ENCODE data around the gene FAM13B.

DNA sequence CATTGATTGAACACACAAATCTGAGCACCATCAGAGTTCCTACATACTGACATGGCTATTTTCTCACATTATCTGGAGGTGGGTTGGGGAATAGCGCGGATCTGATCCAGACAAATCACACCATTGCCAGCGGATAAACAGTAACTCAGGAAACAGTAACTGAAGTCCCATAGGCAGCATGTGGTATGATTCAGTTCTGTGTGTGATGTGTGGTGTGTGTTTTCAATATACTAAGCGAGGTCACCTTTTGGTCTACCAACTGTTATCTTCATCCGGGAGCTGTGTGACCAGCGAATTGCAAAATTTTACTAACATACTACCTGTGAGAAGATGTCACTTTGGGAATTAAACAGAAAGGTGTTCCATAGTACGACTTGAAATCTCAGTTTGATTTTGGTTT lies 93.5 kb downstream of the FAM13B start:
- TF ChIP-seq, protein P1, sequence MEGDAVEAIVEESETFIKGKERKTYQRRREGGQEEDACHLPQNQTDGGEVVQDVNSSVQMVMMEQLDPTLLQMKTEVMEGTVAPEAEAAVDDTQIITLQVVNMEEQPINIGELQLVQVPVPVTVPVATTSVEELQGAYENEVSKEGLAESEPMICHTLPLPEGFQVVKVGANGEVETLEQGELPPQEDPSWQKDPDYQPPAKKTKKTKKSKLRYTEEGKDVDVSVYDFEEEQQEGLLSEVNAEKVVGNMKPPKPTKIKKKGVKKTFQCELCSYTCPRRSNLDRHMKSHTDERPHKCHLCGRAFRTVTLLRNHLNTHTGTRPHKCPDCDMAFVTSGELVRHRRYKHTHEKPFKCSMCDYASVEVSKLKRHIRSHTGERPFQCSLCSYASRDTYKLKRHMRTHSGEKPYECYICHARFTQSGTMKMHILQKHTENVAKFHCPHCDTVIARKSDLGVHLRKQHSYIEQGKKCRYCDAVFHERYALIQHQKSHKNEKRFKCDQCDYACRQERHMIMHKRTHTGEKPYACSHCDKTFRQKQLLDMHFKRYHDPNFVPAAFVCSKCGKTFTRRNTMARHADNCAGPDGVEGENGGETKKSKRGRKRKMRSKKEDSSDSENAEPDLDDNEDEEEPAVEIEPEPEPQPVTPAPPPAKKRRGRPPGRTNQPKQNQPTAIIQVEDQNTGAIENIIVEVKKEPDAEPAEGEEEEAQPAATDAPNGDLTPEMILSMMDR (IDR thresholded peaks at IDR 0.05; ENCODE audit: low read depth, low read length, poor library complexity, severe bottlenecking): no peak
- no peak for TF ChIP-seq EZH2phosphoT487 (IDR thresholded peaks at IDR 0.05; ENCODE audit: borderline replicate concordance, low read length)

Measured in DOHH2 (cell line).